Measurements from ENCODE around the gene RGL1.
"Not testable (repeated sequence)": the region's sequence is repeated elsewhere in the genome, so short reads cannot be mapped to it uniquely, and the experiment has no call there.

Gene RGL1

DNA sequence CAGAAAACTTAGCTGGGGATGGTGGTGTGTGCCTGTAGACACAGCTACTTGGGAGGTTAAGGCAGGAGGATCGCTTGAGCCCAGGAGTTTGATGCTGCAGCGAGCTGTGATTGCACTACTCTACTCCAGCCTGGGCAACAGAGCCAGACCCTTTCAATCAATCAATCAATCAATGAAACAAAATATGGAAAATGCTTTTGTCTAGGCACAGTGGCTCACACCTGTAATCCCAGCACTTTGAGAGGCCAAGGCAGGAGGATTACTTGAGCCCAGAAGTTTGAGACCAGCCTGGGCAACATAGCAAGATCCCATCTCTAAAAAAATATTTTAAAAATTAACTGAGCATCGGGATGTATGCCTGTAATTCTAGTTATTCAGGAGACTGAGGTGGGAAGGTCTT, 19.0 kb upstream of the RGL1 start:
- DNase-seq (ENCODE audit: low read depth), result not testable (repeated sequence)

DNA sequence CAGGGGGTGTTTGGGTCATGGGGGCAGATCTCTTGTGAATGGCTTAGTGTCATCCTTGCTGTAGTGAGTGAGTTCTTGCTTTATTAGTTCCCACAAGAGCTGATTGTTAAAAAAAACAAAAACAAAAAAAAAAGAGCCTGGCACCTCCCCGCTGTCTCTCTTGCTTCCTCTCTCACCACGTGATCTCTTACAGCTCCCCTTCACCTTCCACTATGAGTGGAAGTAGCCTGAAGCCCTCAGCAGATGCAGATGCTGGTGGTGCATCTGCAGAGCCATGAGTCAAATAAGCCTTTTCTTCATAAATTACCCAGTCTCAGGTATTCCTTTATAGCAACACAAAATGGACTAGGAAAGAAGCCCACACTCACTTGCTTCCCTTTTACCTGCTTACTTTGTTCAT, 17.2 kb upstream of the RGL1 start:
- no peak for DNase-seq (ENCODE audit: low read depth)

DNA sequence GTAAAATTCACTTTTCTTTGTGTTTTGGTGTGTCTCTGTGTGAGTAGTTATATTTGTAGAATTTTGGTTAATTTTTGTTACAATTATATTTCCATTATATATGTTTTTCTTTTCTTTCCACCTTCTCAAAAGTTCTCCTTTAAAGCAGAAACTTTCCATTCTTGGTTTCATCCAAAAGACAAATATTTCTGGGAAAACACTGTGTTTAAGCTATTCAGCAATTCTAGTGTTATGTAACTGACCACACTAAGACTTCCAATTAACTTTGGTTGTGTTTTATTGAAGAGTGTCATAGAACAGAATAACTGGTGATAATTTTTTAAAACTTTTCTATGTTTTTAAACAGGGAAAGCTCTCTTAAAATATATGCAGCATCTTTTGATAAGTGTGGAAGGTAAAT, 13.6 kb upstream of the RGL1 start:
- DNase-seq (ENCODE audit: low read depth), result no peak

DNA sequence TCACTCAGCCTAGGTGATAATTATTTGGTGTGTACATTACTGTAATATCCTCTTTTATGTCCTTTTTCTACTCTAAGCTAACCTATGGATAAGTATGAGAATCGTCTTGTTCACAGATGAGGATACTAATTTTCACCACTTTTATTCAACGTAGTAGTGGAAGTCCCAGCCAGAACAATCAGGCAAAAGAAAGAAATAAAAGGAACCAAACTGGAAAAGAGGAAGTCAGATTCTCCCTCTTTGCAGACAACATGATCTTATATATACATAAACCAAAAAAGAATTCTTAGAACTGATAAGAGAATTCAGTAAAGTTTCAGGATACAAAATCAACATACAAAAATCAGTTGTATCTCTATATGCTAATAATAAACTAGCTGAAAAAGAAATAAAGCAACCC, 12.6 kb upstream of the RGL1 start:
- no peak for DNase-seq (ENCODE audit: low read depth)

DNA sequence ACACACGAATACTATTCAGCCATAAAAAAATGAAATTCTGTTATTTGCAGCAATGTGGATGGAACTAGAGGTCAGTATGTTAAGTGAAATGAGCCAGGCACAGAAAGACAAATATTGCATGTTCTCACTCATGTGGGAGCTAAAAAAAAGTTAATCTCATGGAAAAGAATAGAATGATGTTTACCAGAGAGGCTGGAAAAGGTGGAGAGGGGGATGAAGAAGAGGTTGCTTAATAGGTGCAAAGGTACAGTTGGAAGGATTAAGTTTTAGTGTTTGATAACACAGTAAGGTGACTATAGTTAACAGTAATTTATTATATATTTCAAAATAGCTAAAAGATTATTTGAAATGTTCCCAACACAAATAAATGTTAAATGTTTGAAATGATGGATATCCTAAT, 10.8 kb upstream of the RGL1 start:
- DNase-seq (ENCODE audit: low read depth), result no peak

DNA sequence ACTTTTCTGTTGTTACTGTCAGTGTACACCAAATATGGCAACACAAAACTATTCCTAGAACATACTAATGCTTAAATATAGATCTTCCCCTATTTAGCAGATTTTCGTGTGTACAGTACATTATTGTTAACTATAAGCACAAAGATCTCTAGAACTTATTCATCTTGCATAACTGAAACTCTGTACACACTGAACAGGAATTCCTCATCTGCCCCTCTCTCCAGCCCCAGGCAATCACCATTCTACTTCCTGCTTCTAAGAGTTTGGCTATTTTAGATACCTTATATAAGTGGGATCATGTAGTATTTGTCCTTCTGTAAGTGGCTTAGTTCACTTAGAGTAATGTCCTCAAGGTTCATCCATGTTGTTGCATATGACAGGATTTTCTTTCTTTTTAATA, 4.5 kb upstream of the RGL1 start:
- no peak for DNase-seq (ENCODE audit: low read depth)

DNA sequence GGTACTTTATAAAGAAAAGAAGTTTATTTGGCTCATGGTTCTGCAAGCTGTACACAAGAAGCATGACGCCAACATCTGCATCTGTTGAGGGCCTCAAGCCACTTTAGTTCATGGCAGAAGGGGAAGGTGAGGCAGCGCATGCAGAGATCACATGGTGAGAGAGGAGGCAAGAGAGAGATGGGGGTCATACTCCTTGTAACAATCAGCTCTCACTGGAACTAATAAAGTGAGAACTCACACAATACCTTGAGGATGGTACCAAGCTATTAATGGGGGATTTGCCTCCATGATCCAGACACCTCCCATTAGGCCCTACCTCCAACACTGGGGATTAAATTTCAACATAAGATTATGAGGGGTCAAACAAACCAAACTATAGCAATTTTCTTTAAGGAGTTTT, 3.3 kb upstream of the RGL1 start:
- DNase-seq (ENCODE audit: low read depth), result no peak

DNA sequence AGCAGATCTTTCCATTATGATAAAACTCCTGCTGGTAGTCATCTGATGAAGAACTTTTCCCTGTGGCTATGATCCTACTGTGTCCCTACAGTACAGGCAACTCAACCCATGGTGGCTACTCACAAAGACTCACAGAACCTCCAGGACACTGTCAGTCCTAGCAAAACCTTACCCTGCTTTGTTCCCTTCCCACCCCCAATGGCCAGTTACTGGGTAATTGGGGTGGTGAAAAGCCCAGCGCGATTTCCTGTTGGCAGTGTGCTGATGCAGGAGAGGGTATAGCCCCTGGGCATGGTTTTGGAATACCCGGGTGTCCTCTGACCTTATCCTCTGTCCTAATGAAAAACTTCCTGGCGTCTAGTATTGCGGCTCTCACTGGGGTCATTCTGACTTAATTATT, 533 bp upstream of the RGL1 start:
- DNase-seq (ENCODE audit: low read depth), result no peak

DNA sequence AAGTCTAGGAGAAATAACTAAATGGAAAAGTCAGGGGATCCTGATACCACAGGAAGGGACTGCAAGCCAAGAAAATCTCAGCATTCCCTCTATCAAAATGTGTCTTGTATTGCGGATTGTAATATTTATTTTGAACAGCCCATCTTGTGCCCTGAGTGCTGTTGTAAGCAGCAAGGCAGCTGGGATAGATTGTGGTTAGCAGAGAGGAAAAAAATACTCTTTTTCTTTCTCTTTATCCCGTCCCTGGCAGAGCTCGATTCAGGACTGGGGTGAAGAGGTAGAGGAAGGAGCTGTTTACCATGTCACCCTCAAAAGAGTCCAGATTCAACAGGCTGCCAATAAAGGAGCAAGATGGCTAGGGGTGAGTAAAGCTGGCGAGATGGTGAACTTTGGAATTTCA, 1.2 kb downstream of the RGL1 start:
- no peak for DNase-seq (ENCODE audit: low read depth)

DNA sequence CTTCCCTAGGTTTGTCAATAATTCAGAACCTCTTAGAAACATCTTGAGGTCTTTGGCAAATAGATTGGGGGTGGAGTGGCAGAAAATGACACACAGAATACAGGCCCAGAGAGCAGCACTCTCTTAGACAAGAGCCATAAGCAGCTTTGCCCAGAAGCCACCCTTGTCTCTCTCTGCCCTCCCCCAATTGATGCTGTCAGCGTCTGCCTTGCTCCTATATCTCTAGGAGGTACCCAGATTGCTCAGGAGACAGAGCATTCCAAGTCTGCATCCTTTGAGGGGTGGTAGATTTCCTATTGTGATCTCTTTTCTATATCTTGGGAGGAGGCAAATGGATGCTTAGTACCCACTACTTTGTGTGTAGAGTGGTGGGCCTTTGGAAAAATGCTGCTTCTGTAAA, 1.8 kb downstream of the RGL1 start:
- no peak for DNase-seq (ENCODE audit: low read depth)

DNA sequence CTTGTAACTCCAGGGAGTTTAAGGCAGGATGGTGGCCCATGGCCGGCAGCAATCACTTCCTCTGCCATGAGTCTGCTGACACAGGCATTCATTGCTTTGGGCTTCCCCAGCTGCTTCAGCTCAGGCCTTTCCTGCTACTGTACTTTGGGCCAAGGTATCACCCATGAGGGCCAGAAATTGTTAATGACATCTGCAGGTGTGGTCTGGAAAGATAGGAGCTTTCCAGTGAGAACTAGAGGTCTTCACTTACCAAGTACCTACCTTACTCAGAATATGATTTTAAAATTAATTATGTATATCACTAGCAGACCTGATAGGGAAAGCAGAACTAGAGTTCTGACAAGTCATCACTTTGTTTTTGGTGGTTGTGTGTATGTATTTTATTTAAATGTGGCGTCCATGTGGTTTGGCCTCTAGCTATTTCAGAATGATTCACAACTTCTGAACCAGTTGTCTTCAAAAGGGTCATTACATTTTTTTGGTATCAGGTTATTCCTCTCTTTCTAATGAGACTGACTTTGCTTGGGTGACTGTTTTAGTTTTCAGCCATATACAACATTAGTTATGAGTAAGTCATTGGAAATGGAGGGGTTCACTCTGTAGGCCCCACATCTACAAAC, 2.7 kb downstream of the RGL1 start:
- no peak for DNase-seq (ENCODE audit: low read depth)

DNA sequence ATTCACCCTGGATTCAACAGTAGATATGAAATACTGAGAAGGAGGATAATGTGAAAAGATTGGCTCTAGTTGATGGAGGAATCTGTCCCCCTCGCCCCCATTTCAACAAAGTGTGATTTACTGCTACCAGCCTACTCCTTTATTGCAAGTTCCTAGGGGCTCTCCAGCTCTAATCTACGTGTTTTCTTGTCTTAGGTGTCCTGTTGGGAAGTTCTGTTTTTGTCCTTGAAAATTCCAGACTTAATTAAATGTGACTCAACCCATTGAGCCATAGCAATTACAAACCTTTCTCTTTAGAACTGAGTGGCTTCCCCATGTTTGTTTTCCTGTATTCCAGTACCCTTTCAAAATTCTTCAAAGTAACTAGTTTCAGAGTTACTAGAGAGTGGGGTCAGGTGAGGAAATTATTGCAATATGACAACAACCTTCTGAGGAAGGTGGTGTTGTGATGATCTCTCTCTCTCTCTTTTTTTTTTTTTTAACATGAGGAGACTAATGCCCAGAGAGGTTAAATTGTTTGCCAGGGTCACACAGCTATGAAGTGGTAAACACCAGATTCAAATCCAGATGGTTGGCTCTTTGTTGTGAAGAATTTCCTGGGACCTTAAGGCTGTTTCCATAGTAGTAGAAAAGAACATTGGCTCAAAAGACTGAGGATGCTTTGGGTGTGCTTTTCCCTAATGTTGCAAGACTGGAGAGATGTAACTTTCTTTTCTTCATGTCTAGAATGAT, 3.5 kb downstream of the RGL1 start:
- no peak for DNase-seq (ENCODE audit: low read depth)

DNA sequence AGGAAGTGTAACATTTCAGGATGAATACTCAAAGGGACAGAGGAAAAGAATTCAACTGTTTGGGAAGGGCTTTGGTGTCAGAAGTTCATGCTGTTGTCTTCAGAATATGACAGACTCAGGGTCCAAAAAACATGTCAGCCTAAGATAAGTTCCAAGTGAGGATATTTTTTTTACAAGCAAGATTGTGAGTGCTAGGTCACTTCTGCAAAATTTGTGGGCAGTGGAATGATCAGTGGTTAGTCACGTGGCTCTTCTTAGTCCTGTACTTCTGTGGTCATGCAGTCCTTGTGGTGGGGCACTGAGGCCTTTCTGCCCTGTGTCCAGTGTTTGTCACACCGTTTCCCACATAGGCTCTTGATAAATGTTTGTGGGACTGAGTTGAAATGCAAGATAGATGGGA, 5.2 kb downstream of the RGL1 start:
- DNase-seq (ENCODE audit: low read depth), result no peak

DNA sequence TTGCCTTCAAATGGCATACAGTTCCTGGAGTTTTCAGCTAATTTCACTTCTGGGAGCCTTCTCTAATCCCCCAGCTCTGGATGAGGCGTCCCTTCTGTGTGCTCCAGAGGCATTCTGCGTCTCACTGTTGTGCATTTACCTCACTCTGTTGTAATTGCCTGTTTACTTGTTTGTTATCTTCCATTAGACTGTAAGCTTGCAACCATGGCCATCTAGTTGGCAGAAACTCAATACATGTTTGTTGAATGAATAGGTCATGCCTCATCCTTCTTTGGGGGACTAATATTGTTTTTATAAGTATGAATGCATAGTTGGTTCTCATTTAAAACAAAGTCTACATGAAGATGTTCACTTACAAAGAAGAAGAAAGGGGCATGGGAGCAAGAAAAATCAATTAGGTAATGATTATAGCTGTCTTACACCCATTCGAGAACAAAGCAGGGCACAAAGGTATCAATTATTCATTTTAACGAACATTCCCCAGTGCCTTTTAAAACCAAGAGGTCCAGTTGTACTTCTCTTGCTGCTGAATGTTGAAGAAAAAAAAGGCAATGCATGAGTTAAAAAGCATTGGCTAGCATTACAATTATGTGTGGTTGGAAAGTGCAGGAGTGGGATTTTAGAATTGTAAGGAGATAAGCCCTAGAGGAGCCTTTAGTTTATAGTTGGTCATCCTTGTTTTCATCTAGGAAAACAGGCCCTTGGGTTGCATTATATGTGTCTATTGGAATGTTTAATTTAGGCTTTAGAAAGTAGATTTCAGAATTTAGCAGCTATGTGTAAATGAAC, 6.0 kb downstream of the RGL1 start:
- no peak for DNase-seq (ENCODE audit: low read depth)

DNA sequence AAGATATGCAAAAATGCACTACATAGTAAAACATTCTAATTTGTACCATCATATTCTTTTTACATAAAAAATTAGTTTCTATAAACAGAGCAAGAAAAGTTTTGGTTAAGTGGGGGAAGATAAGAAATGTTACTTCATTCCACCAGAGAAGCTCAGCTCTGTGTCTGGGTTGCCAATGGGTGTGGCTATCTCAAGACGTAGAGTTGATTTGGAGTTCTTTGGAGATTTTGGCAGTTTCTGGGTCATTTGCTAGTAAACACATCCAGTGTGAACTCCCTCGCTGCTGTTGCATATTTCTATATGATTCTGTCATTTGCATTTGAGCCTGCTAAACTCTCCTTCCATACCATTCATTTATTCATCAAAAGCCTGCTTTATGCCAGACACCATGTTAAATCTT, 7.2 kb downstream of the RGL1 start:
- no peak for DNase-seq (ENCODE audit: low read depth)

DNA sequence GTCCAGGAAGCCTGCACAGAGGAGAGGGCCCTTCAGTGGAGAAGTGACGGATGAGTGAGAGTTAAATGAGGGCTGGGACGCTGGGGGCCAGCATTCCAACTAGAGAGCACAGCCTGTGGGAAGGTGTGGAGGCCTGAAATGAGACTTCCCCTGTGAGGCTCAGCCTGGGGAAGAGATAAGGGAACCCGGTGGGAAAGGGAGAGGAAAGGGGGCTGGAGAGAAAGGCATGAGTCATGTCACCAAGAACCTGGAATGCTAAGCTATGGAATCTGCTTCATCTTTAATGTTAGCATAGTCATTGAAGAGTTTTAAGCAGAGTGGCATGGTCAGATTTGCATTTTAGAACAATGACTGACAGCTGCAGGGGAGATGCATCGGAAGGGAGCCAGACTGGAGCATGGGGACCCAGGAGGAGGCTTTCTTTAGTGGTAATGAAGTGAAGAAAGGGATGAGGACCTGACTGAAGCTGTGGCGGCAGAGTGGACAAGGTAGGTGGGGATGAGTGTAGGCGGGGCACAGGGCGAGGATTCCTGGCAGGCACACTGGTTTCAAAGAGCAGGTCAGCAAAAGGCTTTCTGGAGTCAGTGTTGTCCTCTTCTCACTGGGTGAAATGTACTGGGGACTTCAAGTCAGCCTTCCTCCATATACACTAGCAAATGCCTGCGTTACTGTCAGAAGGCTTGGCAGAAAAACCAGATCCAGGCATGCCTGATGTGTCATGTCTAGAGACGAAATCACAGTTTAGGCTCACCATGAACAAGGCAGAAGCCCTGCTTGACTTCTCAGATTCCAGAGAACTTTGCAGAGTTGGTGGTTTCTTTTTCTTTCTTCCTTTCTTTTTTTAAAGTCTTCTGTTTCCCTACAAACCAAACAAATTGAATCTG, 8.0 kb downstream of the RGL1 start:
- DNase-seq (ENCODE audit: low read depth), result no peak

DNA sequence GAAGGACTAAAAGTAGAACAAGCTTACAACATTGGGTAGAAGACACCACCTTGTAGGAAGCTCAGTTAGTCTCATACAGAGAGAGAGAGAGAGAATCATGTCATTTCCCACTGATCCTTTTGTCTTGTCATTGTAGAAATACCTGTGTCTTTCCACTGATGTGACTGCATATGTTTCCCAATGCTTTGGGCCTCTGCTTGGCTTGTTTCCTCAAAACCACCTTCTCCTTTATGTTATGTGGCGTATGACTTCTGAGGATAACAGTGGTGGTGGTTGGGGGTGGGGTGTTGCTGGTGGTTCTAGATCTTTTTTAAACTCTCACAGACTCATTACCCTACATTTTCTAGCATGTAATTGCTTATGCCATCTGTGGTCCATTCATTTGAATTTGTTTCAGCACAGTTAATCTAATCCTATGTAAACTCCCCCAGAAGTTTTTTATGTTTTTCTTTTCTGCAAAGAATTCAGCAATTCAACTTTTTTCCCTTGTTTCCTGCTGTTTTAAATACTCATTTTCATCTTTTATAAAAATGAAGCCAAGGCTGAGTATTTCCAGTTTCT, 9.3 kb downstream of the RGL1 start:
- DNase-seq (ENCODE audit: low read depth), result no peak

DNA sequence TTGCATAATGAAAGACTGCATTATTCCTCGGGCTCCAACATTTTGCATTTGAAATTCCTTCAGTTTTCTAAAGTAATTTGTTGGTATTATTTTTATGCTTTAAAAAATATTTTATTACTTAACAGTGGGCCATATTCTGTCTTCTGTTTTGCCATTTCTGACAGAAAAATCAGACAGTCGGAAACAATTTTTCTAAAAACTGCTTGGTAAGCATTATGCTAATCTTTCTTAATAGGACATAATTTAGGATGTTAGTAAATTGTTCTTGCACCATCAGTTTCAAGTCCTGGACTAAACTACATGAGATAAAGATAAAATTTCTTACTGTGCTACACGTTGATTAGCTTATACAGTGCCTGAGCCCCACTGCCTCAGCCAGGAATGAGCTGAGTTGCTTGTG, 11.2 kb downstream of the RGL1 start:
- no peak for DNase-seq (ENCODE audit: low read depth)

DNA sequence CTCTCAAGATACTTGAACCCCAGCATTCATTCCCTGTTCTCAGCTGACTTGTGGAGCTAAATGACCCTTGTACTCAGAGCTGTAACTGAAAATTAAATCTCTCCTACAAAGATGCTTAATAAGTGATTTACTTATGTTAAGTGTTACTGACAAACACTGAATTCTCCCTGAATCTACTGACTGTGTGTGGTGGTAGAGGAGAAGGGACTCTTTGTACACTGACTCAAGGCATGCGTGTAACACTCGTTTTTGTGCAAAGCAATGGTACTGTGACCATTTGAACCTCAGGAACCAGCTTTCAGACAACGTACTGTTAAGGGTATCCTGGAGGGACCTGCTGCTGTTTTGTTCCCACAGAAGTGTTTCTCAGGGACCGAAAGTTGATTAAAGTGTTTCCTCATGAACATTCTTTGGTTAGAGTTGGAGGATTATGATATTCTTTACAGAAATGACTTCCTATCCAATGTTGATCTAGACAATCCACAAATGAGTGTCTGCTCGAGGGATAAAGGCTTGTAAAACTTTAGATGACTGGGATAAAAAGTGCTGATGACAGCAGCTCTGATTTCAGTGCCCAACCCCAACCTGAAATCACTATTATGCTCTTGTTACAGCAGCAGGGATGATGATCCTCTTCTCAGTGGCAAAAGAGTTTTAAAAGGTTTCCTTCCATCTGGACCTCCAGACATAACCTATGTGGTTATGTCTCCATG, 12.8 kb downstream of the RGL1 start:
- no peak for DNase-seq (ENCODE audit: low read depth)

DNA sequence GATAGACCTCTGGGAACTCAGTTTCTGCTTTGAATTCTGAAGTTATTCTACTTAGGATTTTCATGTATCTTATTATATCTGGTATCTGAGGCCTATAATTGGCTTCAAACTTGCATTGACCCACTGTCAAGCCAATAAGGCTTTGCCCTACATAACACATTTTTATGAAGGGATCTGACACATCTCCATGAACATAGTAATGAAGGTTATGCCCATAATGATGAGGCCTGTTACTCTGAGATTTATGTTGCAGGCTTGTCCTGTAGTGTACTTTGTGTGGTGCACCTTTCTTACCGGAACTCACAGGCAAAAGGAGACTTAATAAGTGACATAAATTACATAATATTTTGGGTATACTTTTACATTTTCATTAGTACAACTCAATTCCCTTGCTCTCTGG, 14.1 kb downstream of the RGL1 start:
- no peak for DNase-seq (ENCODE audit: low read depth)

DNA sequence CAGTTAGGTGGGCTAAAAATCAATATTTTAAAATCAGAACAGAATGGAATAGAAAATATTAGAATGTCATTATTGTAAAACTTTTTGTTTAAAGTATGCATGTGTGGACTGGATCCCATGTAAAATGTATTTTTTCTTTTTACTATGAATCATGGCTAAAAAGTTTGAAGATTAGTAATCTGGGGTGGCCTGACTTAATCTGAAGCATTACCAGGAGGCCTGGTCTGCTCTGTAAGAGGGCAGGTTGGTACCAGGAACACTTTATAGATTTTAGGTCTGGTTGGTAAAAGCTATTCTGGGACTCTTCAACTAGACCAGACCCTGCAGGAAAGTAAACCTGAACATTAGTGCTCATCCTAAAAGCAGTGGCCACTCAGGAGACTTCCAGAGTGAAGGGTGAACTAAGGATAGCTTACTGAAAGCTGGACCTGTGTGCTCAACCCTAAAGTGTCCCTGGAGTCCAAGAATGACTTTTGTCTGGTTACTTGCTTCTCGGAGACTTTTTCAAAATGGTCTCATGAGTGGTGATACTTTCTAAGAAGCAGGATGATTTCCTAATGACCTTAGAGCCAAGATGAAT, 16.5 kb downstream of the RGL1 start:
- DNase-seq (ENCODE audit: low read depth), result no peak
